OCI-LY7 (cell line): ENCODE data around the gene GMDS. TPM values are rescaled to one million over a fixed set of nuclear protein-coding genes. Genes with fewer than 3 reads are reported as not detected.
"Not testable (repeated sequence)": the region's sequence is repeated elsewhere in the genome, so short reads cannot be mapped to it uniquely, and the experiment has no call there.

ENCODE experiments used
- BruUV-seq: library from RNA; stranded (reverse); fragments of 400-500 nt; replicated peaks from 2 replicates; lab custom pipeline; 2021; lab: Mats Ljungman, UMichigan
- CTCF ChIA-PET: fragments of 300-600 bp; sonication (Branson Sonifier 250); formaldehyde crosslinking; loops from one replicate; lab custom pipeline; 2022; ENCODE audit warnings: antibody characterized with exemption; ENCODE audit not compliant: unreplicated experiment; lab: Charles Lee
- POLR2A ChIA-PET: fragments of 300-600 bp; sonication (Branson Sonifier 250); formaldehyde crosslinking; loops from one replicate; lab custom pipeline; 2022; ENCODE audit warnings: antibody characterized with exemption; lab: Charles Lee
- DNase-seq: peaks from one replicate; pipeline ENCODE4 v3.0.0-alpha.2; 2015; ENCODE audit warnings: low spot score
- H2AFZ ChIP-seq: fragments of 200-600 bp; sonication (generic), shearing (Covaris generic); 2 replicates; pipeline ENCODE4 v1.6.1; 2014; ENCODE audit warnings: mild to moderate bottlenecking, antibody characterized with exemption, low read length, moderate library complexity
- H3K27ac ChIP-seq: fragments of 200-600 bp; sonication (generic); 2 replicates; pipeline ENCODE4 v1.5.1; 2014; ENCODE audit warnings: mixed run types, low read depth, mild to moderate bottlenecking, moderate library complexity, low read length, inconsistent platforms; ENCODE audit not compliant: poor library complexity, severe bottlenecking
- H3K36me3 ChIP-seq: fragments of 200-600 bp; sonication (generic); 2 replicates; pipeline ENCODE4 v1.6.1; 2014; ENCODE audit warnings: mild to moderate bottlenecking, antibody characterized with exemption, low read length, moderate library complexity, mixed read lengths; ENCODE audit not compliant: insufficient read depth
- H3K4me1 ChIP-seq: fragments of 200-600 bp; sonication (generic); 2 replicates; pipeline ENCODE4 v1.5.1; 2014; ENCODE audit warnings: mild to moderate bottlenecking, low read length; ENCODE audit not compliant: insufficient read depth, poor library complexity, severe bottlenecking
- H3K4me2 ChIP-seq: fragments of 200-600 bp; sonication (generic); 2 replicates; pipeline ENCODE4 v1.6.1; 2014; ENCODE audit warnings: mild to moderate bottlenecking, low read length
- H3K4me3 ChIP-seq: fragments of 200-600 bp; sonication (generic); 2 replicates; pipeline ENCODE4 v1.5.1; 2014; ENCODE audit warnings: mild to moderate bottlenecking, low read depth, low read length; ENCODE audit not compliant: poor library complexity, severe bottlenecking
- H3K79me2 ChIP-seq: fragments of 200-600 bp; sonication (generic); 2 replicates; pipeline ENCODE4 v1.6.1; 2016; ENCODE audit warnings: low read depth, mild to moderate bottlenecking, low read length, moderate library complexity, mixed read lengths; ENCODE audit not compliant: insufficient read depth
- H3K9me2 ChIP-seq: fragments of 200-600 bp; sonication (generic); 2 replicates; pipeline ENCODE4 v1.6.1; 2016; ENCODE audit warnings: mild to moderate bottlenecking, low read length, mixed read lengths; ENCODE audit not compliant: insufficient read depth
- H3K9me3 ChIP-seq: fragments of 200-600 bp; sonication (generic); 2 replicates; pipeline ENCODE4 v1.6.1; 2014; ENCODE audit warnings: mild to moderate bottlenecking, mixed run types, low read length, mixed read lengths
- H4K20me1 ChIP-seq: fragments of 200-600 bp; sonication (generic); 2 replicates; pipeline ENCODE4 v1.6.1; 2014; ENCODE audit warnings: mild to moderate bottlenecking, antibody characterized with exemption, low read length, moderate library complexity, mixed read lengths; ENCODE audit not compliant: insufficient read depth
- CTCF ChIP-seq: fragments of 200-600 bp; sonication (generic); conservative IDR thresholded peaks from 2 replicates; pipeline ENCODE4 v1.5.1; 2014; ENCODE audit warnings: mild to moderate bottlenecking, antibody characterized with exemption, low read length, moderate library complexity, mixed read lengths
- EZH2phosphoT487 ChIP-seq: fragments of 200-600 bp; sonication (generic); IDR thresholded peaks from 2 replicates; pipeline ENCODE4 v1.6.1; 2018; ENCODE audit warnings: low read depth, borderline replicate concordance, mild to moderate bottlenecking, mixed run types, antibody characterized with exemption, low read length, moderate library complexity, mixed read lengths
- intact Hi-C: fragments of 100-400 bp; cut with micrococcal nuclease; formaldehyde crosslinking; loops from one replicate; pipeline ENCODE4 v1.10.0; 2022; ENCODE audit not compliant: unreplicated experiment
- total RNA-seq, 2 experiments: library from RNA; depleted of rRNA in 1 of 2; stranded (reverse); fragments of >200 nt in 1 of 2; shearing (Covaris generic) in 1 of 2; gene quantifications; 2 replicates each; pipeline ENCODE4 v1.2.3, GENCODE V29; 2014 to 2022

GMDS gene
- total RNA-seq, 2 experiments from 2014 or later, result 9.9 to 26.8 TPM

GRCh38 chr6:1757131-1757530 is 488.3 kb downstream of the GMDS start:
- no peaks in the 10 kb centered on the region for H3K9me3 ChIP-seq
- H3K4me1 ChIP-seq, result no peaks in the 10 kb centered on the region
- no peak for DNase-seq
- no peaks in the 10 kb centered on the region for H3K9me2 ChIP-seq
- H3K36me3 ChIP-seq, result no peaks in the 10 kb centered on the region
- H3K79me2 ChIP-seq, result no peaks in the 10 kb centered on the region
- no peak for TF ChIP-seq CTCF
- TF ChIP-seq EZH2phosphoT487, result no peak
- H3K4me2 ChIP-seq, result no peak overlapping the region
- H3K4me3 ChIP-seq, result no peak overlapping the region
- CTCF ChIA-PET, result no interaction called here
- H4K20me1 ChIP-seq, result no peaks in the 10 kb centered on the region
- H2AFZ ChIP-seq, result no peak overlapping the region
- BruUV-seq, result no TSS peak
- no peak overlapping the region for H3K27ac ChIP-seq
- POLR2A ChIA-PET, result interaction anchor here (1.1 kb wide), 1 partner anchor 33 kb away, joined by 3 read pairs; no protein-coding TSS in a partner anchor
- intact Hi-C loops, result no loop called here

- Histone ChIP-seq H3K4me3 (no peak overlapping the region), H4K20me1 (no peaks in the 10 kb centered on the region), H2AFZ (no peak overlapping the region), H3K9me2 (no peaks in the 10 kb centered on the region), H3K36me3 (no peaks in the 10 kb centered on the region), H3K27ac (no peak overlapping the region), H3K4me2 (no peak overlapping the region), H3K4me1 (no peaks in the 10 kb centered on the region), H3K9me3 (no peaks in the 10 kb centered on the region), H3K79me2 (no peaks in the 10 kb centered on the region)
- intact Hi-C loops, result no loop called here
- DNase-seq, result no peak
- no TSS peak for BruUV-seq
- ChIA-PET CTCF (no interaction called here), POLR2A (interaction anchor here (1.1 kb wide), 1 partner anchor 34 kb away, joined by 3 read pairs; no protein-coding TSS in a partner anchor)
- TF ChIP-seq EZH2phosphoT487, result no peak
- TF ChIP-seq CTCF, result no peak
Measured at GRCh38 chr6:1756472-1757129, 488.8 kb downstream of the GMDS start.

GRCh38 chr6:1751063-1751462 is 494.3 kb downstream of the GMDS start:
- CTCF ChIA-PET, H3K36me3 ChIP-seq, H2AFZ ChIP-seq, H4K20me1 ChIP-seq, BruUV-seq, intact Hi-C loops, H3K27ac ChIP-seq, DNase-seq, H3K9me3 ChIP-seq, H3K4me1 ChIP-seq, POLR2A ChIA-PET, H3K79me2 ChIP-seq, H3K4me2 ChIP-seq, H3K9me2 ChIP-seq, H3K4me3 ChIP-seq: not testable (repeated sequence)
